ENCODE data around the gene CBFB.

DNA sequence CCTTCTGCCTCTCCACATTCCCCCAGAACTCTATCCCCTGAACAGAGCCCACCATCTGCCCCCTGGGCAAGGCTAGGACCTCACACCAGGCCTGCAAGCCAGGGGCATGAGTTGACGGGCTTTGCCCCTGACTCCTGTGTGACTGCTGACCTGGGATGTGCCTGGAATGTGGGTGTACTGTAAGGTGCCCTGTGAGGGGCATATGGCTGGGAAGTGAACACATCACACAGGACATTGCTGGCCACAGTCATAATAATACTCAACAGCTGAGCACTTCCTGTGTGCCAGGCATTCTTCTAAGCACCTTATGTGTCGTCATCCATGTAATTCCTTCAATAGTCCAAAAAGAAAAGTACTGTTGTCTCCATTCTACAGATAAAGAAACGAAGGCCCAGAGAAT is 27.2 kb upstream of the CBFB start:
- TF ChIP-seq, protein P1, sequence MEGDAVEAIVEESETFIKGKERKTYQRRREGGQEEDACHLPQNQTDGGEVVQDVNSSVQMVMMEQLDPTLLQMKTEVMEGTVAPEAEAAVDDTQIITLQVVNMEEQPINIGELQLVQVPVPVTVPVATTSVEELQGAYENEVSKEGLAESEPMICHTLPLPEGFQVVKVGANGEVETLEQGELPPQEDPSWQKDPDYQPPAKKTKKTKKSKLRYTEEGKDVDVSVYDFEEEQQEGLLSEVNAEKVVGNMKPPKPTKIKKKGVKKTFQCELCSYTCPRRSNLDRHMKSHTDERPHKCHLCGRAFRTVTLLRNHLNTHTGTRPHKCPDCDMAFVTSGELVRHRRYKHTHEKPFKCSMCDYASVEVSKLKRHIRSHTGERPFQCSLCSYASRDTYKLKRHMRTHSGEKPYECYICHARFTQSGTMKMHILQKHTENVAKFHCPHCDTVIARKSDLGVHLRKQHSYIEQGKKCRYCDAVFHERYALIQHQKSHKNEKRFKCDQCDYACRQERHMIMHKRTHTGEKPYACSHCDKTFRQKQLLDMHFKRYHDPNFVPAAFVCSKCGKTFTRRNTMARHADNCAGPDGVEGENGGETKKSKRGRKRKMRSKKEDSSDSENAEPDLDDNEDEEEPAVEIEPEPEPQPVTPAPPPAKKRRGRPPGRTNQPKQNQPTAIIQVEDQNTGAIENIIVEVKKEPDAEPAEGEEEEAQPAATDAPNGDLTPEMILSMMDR (conservative IDR thresholded peaks at IDR 0.05 in 1 of 2, IDR thresholded peaks at IDR 0.05 in 1 of 2; ENCODE audit: extremely low read depth in 1 of 2, insufficient read depth in 1 of 2, low read depth in 1 of 2, low read length in 2 of 2) = no peak
- TF ChIP-seq EZH2 (IDR thresholded peaks at IDR 0.05; ENCODE audit: borderline replicate concordance, low read length) = no peak

Measured in mammary epithelial cell (primary cell).